A172 (cell line): Measurements from ENCODE around the gene ZNF672. TPM values are rescaled to one million over a fixed set of nuclear protein-coding genes. Genes with fewer than 3 reads are reported as not detected.
A peak's percentile ranks its signal among the peaks of the same experiment; 100 is the strongest.
"Not testable (repeated sequence)": the region's sequence is repeated elsewhere in the genome, so short reads cannot be mapped to it uniquely, and the experiment has no call there.

Experiments
- DNase-seq: peaks from one replicate; pipeline ENCODE4 v3.0.0-alpha.2; 2015; ENCODE audit warnings: low spot score
- total RNA-seq: library from RNA; depleted of rRNA; stranded (reverse); fragments of >200 nt; shearing (Covaris generic); gene quantifications from 2 replicates; pipeline ENCODE4 v1.2.3, GENCODE V29; 2014; rRNA removed

The ZNF672 gene
- total RNA-seq, 1 experiment from 2014 or later, result 28.3 TPM

DNA sequence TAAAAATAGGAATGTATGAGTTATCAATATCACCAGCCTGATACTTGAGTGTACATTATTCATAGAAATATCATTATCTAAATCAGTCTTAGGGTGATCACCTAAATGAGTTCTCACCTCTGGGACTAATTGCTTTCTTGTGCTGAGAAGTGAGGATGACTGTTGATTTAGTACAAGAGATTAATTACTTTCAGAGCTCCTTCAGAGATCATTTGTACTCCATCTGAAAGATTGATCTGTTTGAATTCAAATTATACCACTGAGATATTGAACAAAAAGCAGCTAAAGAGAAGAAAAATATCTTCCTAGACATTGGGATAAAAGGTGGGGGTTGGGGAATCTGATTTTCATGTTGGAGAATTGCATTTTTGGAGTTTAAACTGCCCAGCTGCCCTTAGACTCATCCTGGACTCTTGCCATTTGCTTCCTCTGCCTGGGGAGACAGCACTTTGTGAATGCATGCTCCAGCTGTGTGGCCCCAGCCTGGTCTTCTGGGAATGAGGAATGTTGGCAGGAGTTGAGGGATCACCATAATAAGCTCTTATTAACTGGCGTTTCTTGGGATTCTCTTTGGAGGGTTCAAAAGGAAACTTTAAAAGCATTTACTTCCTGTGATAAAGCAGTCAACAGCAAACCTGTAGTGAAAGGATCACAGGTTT lies 48.3 kb downstream of the ZNF672 start:
- peak; percentile 46 for DNase-seq

DNA sequence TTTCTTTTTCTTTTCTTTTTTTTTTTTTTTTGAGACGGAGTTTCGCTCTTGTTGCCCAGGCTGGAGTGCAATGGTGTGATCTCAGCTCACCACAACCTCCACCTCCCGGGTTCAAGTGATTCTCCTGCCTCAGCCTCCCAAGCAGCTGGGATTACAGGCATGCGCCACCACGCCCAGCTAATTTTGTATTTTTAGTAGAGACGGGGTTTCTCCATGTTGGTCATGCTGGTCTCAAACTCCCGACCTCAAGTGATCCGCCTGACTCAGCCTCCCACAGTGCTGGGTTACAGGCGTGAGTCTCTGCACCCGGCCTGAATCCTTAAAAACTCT lies 51.9 kb downstream of the ZNF672 start:
- DNase-seq, result not testable (repeated sequence)

DNA sequence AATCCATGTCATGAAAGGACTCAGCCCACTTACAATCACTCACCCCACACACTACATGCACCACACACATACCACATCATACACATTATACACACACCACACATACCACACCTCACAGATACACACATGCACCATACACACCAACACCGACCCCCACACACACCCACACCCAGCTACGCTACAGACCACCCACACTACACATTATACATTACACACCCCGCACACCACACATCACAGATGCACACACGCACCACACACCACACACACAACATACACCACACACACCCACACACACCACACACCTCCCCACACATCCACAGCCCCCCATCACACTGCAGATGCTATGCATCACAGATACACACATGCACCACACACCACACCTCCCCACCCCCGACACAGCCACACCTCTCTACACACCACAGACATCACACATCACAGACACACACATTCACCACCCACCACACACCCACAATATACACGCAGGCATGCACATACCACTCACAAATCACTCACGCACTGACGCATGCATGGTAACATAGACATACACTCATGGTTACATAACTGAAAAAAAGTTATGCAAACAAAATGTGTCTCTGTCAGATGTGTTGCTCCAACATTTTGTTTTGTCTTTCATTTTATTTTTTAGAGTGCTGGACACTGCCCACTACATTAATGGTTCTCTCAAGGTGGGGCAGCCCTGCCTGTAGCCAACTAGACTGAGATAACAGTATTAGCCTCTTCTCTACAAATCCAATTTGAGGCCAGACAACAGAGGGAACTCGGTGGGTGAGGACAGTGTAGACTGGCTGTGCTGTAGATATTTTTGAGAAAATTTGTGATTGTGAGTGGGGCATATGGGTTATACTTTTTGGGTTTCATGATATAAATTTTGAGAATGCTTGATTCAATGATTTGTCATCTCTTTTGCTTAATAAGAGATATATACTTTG lies 52.8 kb downstream of the ZNF672 start:
- DNase-seq, result no peak

DNA sequence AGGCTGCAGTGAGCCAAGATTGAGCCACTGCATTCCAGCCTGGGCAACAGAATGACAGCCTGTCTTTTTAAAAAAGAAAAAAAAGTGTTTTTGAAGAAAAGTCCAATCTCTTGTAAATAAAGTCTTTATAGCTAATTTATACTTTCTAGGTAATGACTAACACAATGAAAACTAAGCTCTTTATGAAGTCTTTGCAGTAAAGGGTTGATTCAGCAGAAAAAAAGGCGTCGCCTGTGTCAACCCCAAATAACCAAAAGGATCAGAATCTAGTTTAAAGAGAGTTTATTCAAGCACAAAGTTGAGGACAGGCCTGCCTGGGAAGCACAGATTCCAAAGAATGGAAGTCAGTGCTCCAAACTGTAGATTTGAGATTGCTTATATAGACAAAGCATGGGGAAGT lies 53.7 kb downstream of the ZNF672 start:
- DNase-seq, result no peak

DNA sequence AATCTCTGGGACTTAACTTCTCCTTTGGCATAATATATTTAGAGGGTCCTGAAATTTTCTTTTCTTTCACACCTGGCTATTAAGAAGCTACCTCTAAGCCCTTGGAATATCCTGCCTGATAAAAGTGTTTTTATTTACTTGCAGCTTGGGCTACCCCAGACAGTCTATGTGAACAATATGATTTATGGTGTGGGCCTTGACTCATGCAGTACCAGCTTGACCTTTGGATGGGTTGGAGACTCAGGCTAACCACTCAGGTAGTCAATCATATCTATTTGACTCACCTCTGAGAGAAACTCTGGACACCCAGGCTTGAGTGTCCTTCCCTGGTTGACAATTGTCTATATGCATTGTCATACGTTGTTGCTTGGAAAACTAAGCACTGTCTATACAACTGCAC lies 54.6 kb downstream of the ZNF672 start:
- DNase-seq, result no peak

DNA sequence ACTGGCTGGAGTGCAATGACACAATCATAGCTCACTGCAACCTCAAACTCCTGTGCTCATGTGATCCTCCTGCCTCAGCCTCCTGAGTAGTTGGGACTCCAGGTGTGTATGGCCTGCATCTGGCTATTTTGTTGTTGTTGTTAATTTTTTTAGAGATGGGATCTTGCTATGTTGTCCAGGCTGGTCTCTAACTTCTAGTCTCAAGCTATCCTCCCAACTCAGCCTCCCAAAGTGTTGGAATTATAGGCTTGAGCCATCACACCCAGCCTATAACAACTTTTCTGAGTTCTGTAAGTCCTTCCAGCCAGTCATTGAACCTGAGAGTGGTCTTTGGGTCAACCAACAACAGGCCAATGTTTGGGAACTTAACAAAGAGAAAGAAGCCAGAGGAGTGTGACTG lies 56.8 kb downstream of the ZNF672 start:
- no peak for DNase-seq

- no peak for DNase-seq
Measured at GRCh38 chr1:248897412-248898337, 59.7 kb downstream of the ZNF672 start.

Other genes with a start within 250 kb of the ZNF672 start
- not detected in 2 replicates for gene OR2T10, start 240.5 kb upstream of the ZNF672 start, total RNA-seq
- not detected in 2 replicates for gene OR2T11, start 203.1 kb upstream of the ZNF672 start, total RNA-seq
- gene OR2T35, start 192.9 kb upstream of the ZNF672 start, total RNA-seq, result not detected in 2 replicates
- gene OR2T27, start 182.7 kb upstream of the ZNF672 start, total RNA-seq, result not detected in 2 replicates
- gene OR14I1, start 135.5 kb upstream of the ZNF672 start, total RNA-seq, result not detected in 2 replicates
- gene LYPD8, start 82.5 kb upstream of the ZNF672 start, total RNA-seq, result 0.46 and 1.4 TPM in 2 replicates
- gene SH3BP5L, start 12.3 kb upstream of the ZNF672 start, total RNA-seq, result 41.0 and 47.1 TPM in 2 replicates
- 15.0 and 26.1 TPM in 2 replicates for gene ZNF692, start 20.9 kb downstream of the ZNF672 start, total RNA-seq
- 8.0 and 8.6 TPM in 2 replicates for gene PGBD2, start 68.0 kb downstream of the ZNF672 start, total RNA-seq